SK-N-SH (cell line): ENCODE results near the gene CENPQ. TPM values are rescaled to one million over a fixed set of nuclear protein-coding genes. Genes with fewer than 3 reads are reported as not detected.

ENCODE experiments used
- CTCF ChIA-PET: fragments of 300-600, 350-600 bp; formaldehyde crosslinking; extraction: SDS; loops from one replicate; lab custom pipeline; 2021; lab: Yijun Ruan, JAX
- POLR2A ChIA-PET: fragments of 350-600 bp; sonication (Branson Sonifier 250); formaldehyde crosslinking; extraction: SDS; loops from one replicate; lab custom pipeline; 2020; ENCODE audit warnings: antibody characterized with exemption, inconsistent platforms; lab: Yijun Ruan, JAX
- DNase-seq: peaks from one replicate; pipeline ENCODE4 v3.0.0; 2012
- H2AFZ ChIP-seq: fragments of 200-600 bp; sonication (generic); 2 replicates; pipeline ENCODE4 v1.8.1; 2016; ENCODE audit warnings: antibody characterized with exemption, mild to moderate bottlenecking, low read depth
- H3F3A ChIP-seq: fragments of 200-600 bp; sonication (generic); replicated peaks from 2 replicates; pipeline ENCODE3; 2016; ENCODE audit warnings: antibody characterized with exemption, mild to moderate bottlenecking; ENCODE audit not compliant: insufficient read depth
- H3K27ac ChIP-seq, 2 experiments: fragments of 200-500 bp in 1 of 2; fragments of 200-600 bp in 1 of 2; sonication (Bioruptor generic) in 1 of 2; sonication (generic), shearing (Covaris generic) in 1 of 2; 2 replicates each; pipeline versions ENCODE4 v1.5.1 to v1.6.1; 2014 to 2016; ENCODE audit warnings: low read depth in 2 of 2, inconsistent platforms in 1 of 2, low read length in 1 of 2, mild to moderate bottlenecking in 1 of 2, mixed read lengths in 1 of 2
- H3K27me3 ChIP-seq: fragments of 200-600 bp; sonication (generic), shearing (Covaris generic); 2 replicates; pipeline ENCODE4 v1.6.1; 2016; ENCODE audit warnings: mixed run types; ENCODE audit not compliant: insufficient read depth
- H3K36me3 ChIP-seq, 2 experiments: fragments of 200-500 bp in 1 of 2; fragments of 200-600 bp in 1 of 2; sonication (Bioruptor generic) in 1 of 2; sonication (generic) in 1 of 2; replicated peaks in 1 of 2; 2 replicates each; pipeline versions ENCODE3 to v1.5.1; 2014 to 2016; ENCODE audit warnings: low read length in 1 of 2, mild to moderate bottlenecking in 1 of 2; ENCODE audit not compliant: insufficient read depth in 2 of 2, control insufficient read depth in 1 of 2
- H3K4me1 ChIP-seq, 2 experiments: fragments of 200-500 bp in 1 of 2; fragments of 200-600 bp in 1 of 2; sonication (Bioruptor generic) in 1 of 2; sonication (generic), shearing (Covaris generic) in 1 of 2; 2 replicates each; pipeline versions ENCODE4 v1.5.1 to v1.6.1; 2014 to 2016; ENCODE audit warnings: low read depth in 1 of 2, low read length in 1 of 2, mixed run types in 1 of 2; ENCODE audit not compliant: insufficient read depth in 2 of 2, control insufficient read depth in 1 of 2
- H3K4me2 ChIP-seq: fragments of 200-600 bp; sonication (generic), shearing (Covaris generic); 2 replicates; pipeline ENCODE4 v1.6.1; 2017; ENCODE audit warnings: mixed run types
- H3K4me3 ChIP-seq, 2 experiments: fragments of 200-500 bp in 1 of 2; fragments of 200-600 bp in 1 of 2; sonication (Bioruptor generic) in 1 of 2; sonication (generic), shearing (Covaris generic) in 1 of 2; 2 replicates each; pipeline versions ENCODE4 v1.5.1 to v1.8.1; 2014 to 2016; ENCODE audit warnings: low read depth in 2 of 2, inconsistent platforms in 1 of 2, low read length in 1 of 2, mild to moderate bottlenecking in 1 of 2, mixed read lengths in 1 of 2, moderate library complexity in 1 of 2
- H3K79me2 ChIP-seq: fragments of 200-600 bp; sonication (generic); 2 replicates; pipeline ENCODE4 v1.8.1; 2017; ENCODE audit warnings: mild to moderate bottlenecking; ENCODE audit not compliant: insufficient read depth
- H3K9ac ChIP-seq: fragments of 200-600 bp; sonication (generic); 2 replicates; pipeline ENCODE4 v1.6.1; 2017; ENCODE audit warnings: mixed run types
- H3K9me2 ChIP-seq: fragments of 200-600 bp; sonication (generic); 2 replicates; pipeline ENCODE4 v1.6.1; 2017; ENCODE audit warnings: mixed run types
- H3K9me3 ChIP-seq: fragments of 200-600 bp; sonication (generic); 2 replicates; pipeline ENCODE4 v1.6.1; 2017; ENCODE audit warnings: mixed run types, mild to moderate bottlenecking, moderate library complexity
- H4K20me1 ChIP-seq: fragments of 200-600 bp; sonication (generic); 2 replicates; pipeline ENCODE4 v1.6.1; 2017; ENCODE audit warnings: mild to moderate bottlenecking, mixed run types; ENCODE audit not compliant: insufficient read depth
- EP300 ChIP-seq, 2 experiments: IDR thresholded peaks; 2 replicates each; pipeline versions ENCODE4 v1.4.0 to v1.6.1; 2012; ENCODE audit warnings: borderline replicate concordance in 1 of 2, low read depth in 1 of 2, low read length in 1 of 2
- EZH2phosphoT487 ChIP-seq: fragments of 200-600 bp; sonication (generic); IDR thresholded peaks from 2 replicates; pipeline ENCODE4 v1.6.1; 2017; ENCODE audit warnings: low read depth, mixed run types, mild to moderate bottlenecking, antibody characterized with exemption, moderate library complexity, borderline replicate concordance
- GATA2 ChIP-seq: sonication (generic); formaldehyde crosslinking; IDR thresholded peaks from 2 replicates; pipeline ENCODE4 v1.5.0; 2020; ENCODE audit warnings: mild to moderate bottlenecking, missing genetic modification reagents
- MXI1 ChIP-seq: IDR thresholded peaks from 2 replicates; pipeline ENCODE4 v1.6.1; 2012; ENCODE audit warnings: mild to moderate bottlenecking, low read depth, low read length, improper control_type of control experiment
- NRF1 ChIP-seq: IDR thresholded peaks from 2 replicates; pipeline ENCODE4 v1.6.1; 2012; ENCODE audit warnings: low read depth, mild to moderate bottlenecking, low read length
- POLR2AphosphoS5 ChIP-seq: IDR thresholded peaks from 2 replicates; pipeline ENCODE4 v1.6.1; 2012; ENCODE audit warnings: low read depth, low read length
- RAD21 ChIP-seq: IDR thresholded peaks from 2 replicates; pipeline ENCODE4 v1.6.1; 2012; ENCODE audit warnings: mild to moderate bottlenecking, low read length
- RCOR1 ChIP-seq: fragments of 150-350 bp; IDR thresholded peaks from 2 replicates; pipeline ENCODE4 v1.6.1; 2017; ENCODE audit warnings: antibody characterized with exemption, low read length
- RFX5 ChIP-seq: IDR thresholded peaks from 2 replicates; pipeline ENCODE4 v1.6.1; 2012; ENCODE audit warnings: mild to moderate bottlenecking, improper control_type of control experiment, low read length
- RXRA ChIP-seq: IDR thresholded peaks from 2 replicates; pipeline ENCODE4 v1.4.0; 2012; ENCODE audit warnings: low read depth, mild to moderate bottlenecking, borderline replicate concordance
- SIN3A ChIP-seq: IDR thresholded peaks from 2 replicates; pipeline ENCODE4 v1.6.1; 2012; ENCODE audit warnings: low read depth, mild to moderate bottlenecking, low read length, moderate library complexity, borderline replicate concordance
- SMC3 ChIP-seq: IDR thresholded peaks from 2 replicates; pipeline ENCODE4 v1.6.1; 2012; ENCODE audit warnings: low read depth, low read length, improper control_type of control experiment
- TCF12 ChIP-seq: IDR thresholded peaks from 2 replicates; pipeline ENCODE4 v1.4.0; 2012
- TEAD4 ChIP-seq: IDR thresholded peaks from 2 replicates; pipeline ENCODE4 v1.4.0; 2012; ENCODE audit warnings: mild to moderate bottlenecking, borderline replicate concordance; ENCODE audit not compliant: insufficient read depth
- YY1 ChIP-seq: IDR thresholded peaks from 2 replicates; pipeline ENCODE4 v1.4.0; 2012; ENCODE audit warnings: low read depth, mild to moderate bottlenecking
- WGBS: methylation state at CpG from one replicate; pipeline ENCODE4 v1.1.6; 2017; ENCODE audit warnings: low lambda C conversion rate; 5-methylcytosine and 5-hydroxymethylcytosine counted together
- polyA plus RNA-seq, 3 experiments: library from polyadenylated mRNA; depleted of rRNA; stranded (reverse); fragments of >200 nt; gene quantifications; 2 replicates each; pipeline ENCODE4 v1.2.3, GENCODE V29; 2012
- TF ChIP-seq, protein P1 (sequence below): IDR thresholded peaks from 2 replicates; pipeline ENCODE4 v1.4.0; 2012; ENCODE audit warnings: low read depth, borderline replicate concordance
- TF ChIP-seq, protein P2 (sequence below): fragments of 150-350 bp; IDR thresholded peaks from 2 replicates; pipeline ENCODE4 v1.6.1; 2017; ENCODE audit warnings: antibody characterized with exemption, low read length, low read depth, borderline replicate concordance
- TF ChIP-seq, protein P3 (sequence below): IDR thresholded peaks from 2 replicates; pipeline ENCODE4 v1.4.0; 2012; ENCODE audit warnings: low read depth, borderline replicate concordance
- TF ChIP-seq, protein P4 (sequence below): IDR thresholded peaks from 2 replicates; pipeline ENCODE4 v1.6.1; 2012; ENCODE audit warnings: mild to moderate bottlenecking, low read depth, low read length, moderate library complexity
- TF ChIP-seq, protein P5 (sequence below): IDR thresholded peaks from 2 replicates; pipeline ENCODE4 v1.4.0; 2012; ENCODE audit warnings: low read depth
- TF ChIP-seq, protein P6 (sequence below): IDR thresholded peaks from 2 replicates; pipeline ENCODE4; 2012

The CENPQ gene
- polyA plus RNA-seq, 1 of the 3 experiments (the other 2 are of a cell fraction), result 2.5 TPM

DNA sequence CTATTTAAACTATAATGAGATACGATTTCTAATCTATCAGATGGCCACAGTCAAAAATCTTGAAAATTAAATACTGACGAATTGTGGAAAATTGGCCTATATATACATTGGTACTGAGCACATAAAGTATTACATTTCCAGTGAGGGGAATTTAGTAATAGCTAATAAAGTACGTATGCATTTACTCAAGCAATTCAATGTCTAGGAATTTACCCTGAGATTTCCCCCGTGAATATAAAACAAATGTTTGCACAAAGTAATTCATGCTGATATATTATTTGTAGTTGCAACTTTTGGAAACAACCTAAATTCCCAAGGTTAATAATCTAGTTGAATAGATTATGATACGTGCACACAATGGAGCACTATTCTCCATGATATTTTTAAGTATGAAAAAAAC lies 72.6 kb downstream of the CENPQ start (continued):
- no peak for TF ChIP-seq EP300 (IDR thresholded peaks at IDR 0.05; ENCODE audit: borderline replicate concordance in 1 of 2, low read depth in 1 of 2, low read length in 1 of 2)
- TF ChIP-seq GATA2 (CRISPR knock-in tag), result no peak
- no peak for TF ChIP-seq SIN3A
- no peak for TF ChIP-seq EZH2phosphoT487
- TF ChIP-seq RAD21, result no peak

DNA sequence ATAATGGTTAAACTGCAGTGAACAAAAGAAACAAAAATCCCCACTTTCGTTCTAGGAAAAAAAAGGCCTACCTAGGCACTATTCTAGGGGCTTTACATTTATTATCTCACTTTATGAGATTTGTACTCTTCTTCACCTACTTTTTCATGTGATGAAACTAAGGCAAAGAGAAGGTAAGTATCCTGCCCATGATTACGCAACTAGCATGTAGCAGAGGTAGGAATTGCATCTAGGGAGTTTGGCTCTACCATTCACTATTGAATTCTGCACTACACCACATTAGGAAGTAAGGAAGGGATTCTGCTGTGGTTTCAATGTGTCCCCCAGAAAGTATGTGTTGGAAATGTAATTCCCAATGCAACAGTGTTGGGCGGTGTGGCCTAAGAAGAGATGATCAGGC lies 75.9 kb downstream of the CENPQ start:
- Histone ChIP-seq H3K27ac (no peak overlapping the region), H4K20me1 (no peaks in the 10 kb centered on the region), H3K9me3 (no peaks in the 10 kb centered on the region), H3F3A (no peaks in the 10 kb centered on the region), H3K4me2 (no peak overlapping the region), H3K27me3 (no peaks in the 10 kb centered on the region; the same call in 1 of the 2 replicates), H3K4me3 (no peak overlapping the region), H3K79me2 (no peaks in the 10 kb centered on the region), H3K36me3 (no peaks in the 10 kb centered on the region), H3K4me1 (no peaks in the 10 kb centered on the region; a peak in 1 of 4 replicates), H3K9me2 (no peaks in the 10 kb centered on the region), H2AFZ (no peak overlapping the region), H3K9ac (no peak overlapping the region)
- CTCF ChIA-PET, result no interaction called here
- TF ChIP-seq, protein P1, sequence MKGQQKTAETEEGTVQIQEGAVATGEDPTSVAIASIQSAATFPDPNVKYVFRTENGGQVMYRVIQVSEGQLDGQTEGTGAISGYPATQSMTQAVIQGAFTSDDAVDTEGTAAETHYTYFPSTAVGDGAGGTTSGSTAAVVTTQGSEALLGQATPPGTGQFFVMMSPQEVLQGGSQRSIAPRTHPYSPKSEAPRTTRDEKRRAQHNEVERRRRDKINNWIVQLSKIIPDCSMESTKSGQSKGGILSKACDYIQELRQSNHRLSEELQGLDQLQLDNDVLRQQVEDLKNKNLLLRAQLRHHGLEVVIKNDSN, result no peak
- TF ChIP-seq, protein P2, sequence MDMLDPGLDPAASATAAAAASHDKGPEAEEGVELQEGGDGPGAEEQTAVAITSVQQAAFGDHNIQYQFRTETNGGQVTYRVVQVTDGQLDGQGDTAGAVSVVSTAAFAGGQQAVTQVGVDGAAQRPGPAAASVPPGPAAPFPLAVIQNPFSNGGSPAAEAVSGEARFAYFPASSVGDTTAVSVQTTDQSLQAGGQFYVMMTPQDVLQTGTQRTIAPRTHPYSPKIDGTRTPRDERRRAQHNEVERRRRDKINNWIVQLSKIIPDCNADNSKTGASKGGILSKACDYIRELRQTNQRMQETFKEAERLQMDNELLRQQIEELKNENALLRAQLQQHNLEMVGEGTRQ, result no peak
- TF ChIP-seq YY1, result no peak
- TF ChIP-seq, protein P3, sequence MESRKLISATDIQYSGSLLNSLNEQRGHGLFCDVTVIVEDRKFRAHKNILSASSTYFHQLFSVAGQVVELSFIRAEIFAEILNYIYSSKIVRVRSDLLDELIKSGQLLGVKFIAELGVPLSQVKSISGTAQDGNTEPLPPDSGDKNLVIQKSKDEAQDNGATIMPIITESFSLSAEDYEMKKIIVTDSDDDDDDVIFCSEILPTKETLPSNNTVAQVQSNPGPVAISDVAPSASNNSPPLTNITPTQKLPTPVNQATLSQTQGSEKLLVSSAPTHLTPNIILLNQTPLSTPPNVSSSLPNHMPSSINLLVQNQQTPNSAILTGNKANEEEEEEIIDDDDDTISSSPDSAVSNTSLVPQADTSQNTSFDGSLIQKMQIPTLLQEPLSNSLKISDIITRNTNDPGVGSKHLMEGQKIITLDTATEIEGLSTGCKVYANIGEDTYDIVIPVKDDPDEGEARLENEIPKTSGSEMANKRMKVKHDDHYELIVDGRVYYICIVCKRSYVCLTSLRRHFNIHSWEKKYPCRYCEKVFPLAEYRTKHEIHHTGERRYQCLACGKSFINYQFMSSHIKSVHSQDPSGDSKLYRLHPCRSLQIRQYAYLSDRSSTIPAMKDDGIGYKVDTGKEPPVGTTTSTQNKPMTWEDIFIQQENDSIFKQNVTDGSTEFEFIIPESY, result no peak
- TF ChIP-seq RCOR1, result no peak
- TF ChIP-seq TEAD4, result no peak
- no peak for TF ChIP-seq RXRA
- TF ChIP-seq TCF12, result no peak
- TF ChIP-seq SMC3, result no peak
- TF ChIP-seq EZH2phosphoT487, result no peak
- TF ChIP-seq NRF1, result no peak
- no peak for TF ChIP-seq POLR2AphosphoS5
- TF ChIP-seq, protein P4, sequence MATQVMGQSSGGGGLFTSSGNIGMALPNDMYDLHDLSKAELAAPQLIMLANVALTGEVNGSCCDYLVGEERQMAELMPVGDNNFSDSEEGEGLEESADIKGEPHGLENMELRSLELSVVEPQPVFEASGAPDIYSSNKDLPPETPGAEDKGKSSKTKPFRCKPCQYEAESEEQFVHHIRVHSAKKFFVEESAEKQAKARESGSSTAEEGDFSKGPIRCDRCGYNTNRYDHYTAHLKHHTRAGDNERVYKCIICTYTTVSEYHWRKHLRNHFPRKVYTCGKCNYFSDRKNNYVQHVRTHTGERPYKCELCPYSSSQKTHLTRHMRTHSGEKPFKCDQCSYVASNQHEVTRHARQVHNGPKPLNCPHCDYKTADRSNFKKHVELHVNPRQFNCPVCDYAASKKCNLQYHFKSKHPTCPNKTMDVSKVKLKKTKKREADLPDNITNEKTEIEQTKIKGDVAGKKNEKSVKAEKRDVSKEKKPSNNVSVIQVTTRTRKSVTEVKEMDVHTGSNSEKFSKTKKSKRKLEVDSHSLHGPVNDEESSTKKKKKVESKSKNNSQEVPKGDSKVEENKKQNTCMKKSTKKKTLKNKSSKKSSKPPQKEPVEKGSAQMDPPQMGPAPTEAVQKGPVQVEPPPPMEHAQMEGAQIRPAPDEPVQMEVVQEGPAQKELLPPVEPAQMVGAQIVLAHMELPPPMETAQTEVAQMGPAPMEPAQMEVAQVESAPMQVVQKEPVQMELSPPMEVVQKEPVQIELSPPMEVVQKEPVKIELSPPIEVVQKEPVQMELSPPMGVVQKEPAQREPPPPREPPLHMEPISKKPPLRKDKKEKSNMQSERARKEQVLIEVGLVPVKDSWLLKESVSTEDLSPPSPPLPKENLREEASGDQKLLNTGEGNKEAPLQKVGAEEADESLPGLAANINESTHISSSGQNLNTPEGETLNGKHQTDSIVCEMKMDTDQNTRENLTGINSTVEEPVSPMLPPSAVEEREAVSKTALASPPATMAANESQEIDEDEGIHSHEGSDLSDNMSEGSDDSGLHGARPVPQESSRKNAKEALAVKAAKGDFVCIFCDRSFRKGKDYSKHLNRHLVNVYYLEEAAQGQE, result no peak
- no peak for TF ChIP-seq MXI1
- no peak for TF ChIP-seq RFX5
- no peak for TF ChIP-seq GATA2 (CRISPR knock-in tag)
- TF ChIP-seq, protein P5, sequence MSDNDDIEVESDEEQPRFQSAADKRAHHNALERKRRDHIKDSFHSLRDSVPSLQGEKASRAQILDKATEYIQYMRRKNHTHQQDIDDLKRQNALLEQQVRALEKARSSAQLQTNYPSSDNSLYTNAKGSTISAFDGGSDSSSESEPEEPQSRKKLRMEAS, result no peak
- TF ChIP-seq, protein P6, sequence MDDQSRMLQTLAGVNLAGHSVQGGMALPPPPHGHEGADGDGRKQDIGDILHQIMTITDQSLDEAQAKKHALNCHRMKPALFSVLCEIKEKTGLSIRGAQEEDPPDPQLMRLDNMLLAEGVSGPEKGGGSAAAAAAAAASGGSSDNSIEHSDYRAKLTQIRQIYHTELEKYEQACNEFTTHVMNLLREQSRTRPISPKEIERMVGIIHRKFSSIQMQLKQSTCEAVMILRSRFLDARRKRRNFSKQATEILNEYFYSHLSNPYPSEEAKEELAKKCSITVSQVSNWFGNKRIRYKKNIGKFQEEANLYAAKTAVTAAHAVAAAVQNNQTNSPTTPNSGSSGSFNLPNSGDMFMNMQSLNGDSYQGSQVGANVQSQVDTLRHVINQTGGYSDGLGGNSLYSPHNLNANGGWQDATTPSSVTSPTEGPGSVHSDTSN, result no peak
- 63% methylated on average over 3 of the region's 3 CpGs for WGBS
- no peak for DNase-seq
- POLR2A ChIA-PET, result no interaction called here
